DND-41 (cell line): ENCODE results near the gene PPP1R12C.

Experiments
- ATAC-seq: fragments of 200-7000 bp; cut with Tn5 transposase; 3 replicates; pipeline ENCODE4 v1.9.1; 2021; ENCODE audit warnings: low read depth; ENCODE audit not compliant: insufficient read depth
- DNase-seq: peaks from one replicate; pipeline ENCODE4 v3.0.0-alpha.2; 2020
- H2AFZ ChIP-seq: 2 replicates; pipeline ENCODE4 v1.6.0; 2012; ENCODE audit warnings: low read depth, low read length
- H3K27ac ChIP-seq: 2 replicates; pipeline ENCODE4 v1.5.1; 2012; ENCODE audit warnings: low read length, inconsistent platforms
- H3K27me3 ChIP-seq: fragments of 200-600 bp; sonication (generic); 2 replicates; pipeline ENCODE4 v1.6.0; 2012; ENCODE audit warnings: low read length, mild to moderate bottlenecking, inconsistent platforms; ENCODE audit not compliant: insufficient read depth, poor library complexity
- H3K36me3 ChIP-seq: 2 replicates; pipeline ENCODE4 v1.5.1; 2012; ENCODE audit warnings: low read length, inconsistent platforms; ENCODE audit not compliant: insufficient read depth
- H3K4me1 ChIP-seq: 2 replicates; pipeline ENCODE4 v1.5.1; 2012; ENCODE audit warnings: mild to moderate bottlenecking, low read length; ENCODE audit not compliant: insufficient read depth
- H3K4me2 ChIP-seq: 2 replicates; pipeline ENCODE4 v1.6.0; 2012; ENCODE audit warnings: mild to moderate bottlenecking, moderate library complexity, low read length, inconsistent platforms; ENCODE audit not compliant: insufficient read depth
- H3K4me3 ChIP-seq, 2 experiments: fragments of 200-600 bp in 1 of 2; shearing (Covaris generic) in 1 of 2; 2 replicates each; pipeline ENCODE4 v1.5.1; 2012 to 2016; ENCODE audit warnings: inconsistent platforms in 2 of 2, low read length in 2 of 2, mild to moderate bottlenecking in 2 of 2, low read depth in 1 of 2, moderate library complexity in 1 of 2
- H3K79me2 ChIP-seq: 2 replicates; pipeline ENCODE4 v1.6.0; 2012; ENCODE audit warnings: low read length, inconsistent platforms; ENCODE audit not compliant: insufficient read depth
- H3K9ac ChIP-seq: 2 replicates; pipeline ENCODE4 v1.6.0; 2012; ENCODE audit warnings: low read depth, mild to moderate bottlenecking, inconsistent platforms, low read length, moderate library complexity
- H3K9me3 ChIP-seq: 2 replicates; pipeline ENCODE4 v1.5.1; 2012; ENCODE audit warnings: low read length, moderate library complexity, mild to moderate bottlenecking, inconsistent platforms; ENCODE audit not compliant: insufficient read depth, severe bottlenecking
- H4K20me1 ChIP-seq: 2 replicates; pipeline ENCODE4 v1.6.0; 2012; ENCODE audit warnings: low read length; ENCODE audit not compliant: insufficient read depth
- CTCF ChIP-seq: IDR thresholded peaks from 2 replicates; pipeline ENCODE4 v1.5.1; 2012; ENCODE audit warnings: borderline replicate concordance, low read length, moderate library complexity, mild to moderate bottlenecking; ENCODE audit not compliant: poor library complexity, severe bottlenecking; ENCODE audit errors: extremely low read depth
- EZH2 ChIP-seq: IDR thresholded peaks from 3 replicates; pipeline ENCODE4 v1.6.1; 2012; ENCODE audit warnings: borderline replicate concordance, low read depth, mild to moderate bottlenecking, moderate library complexity, low read length, inconsistent platforms; ENCODE audit not compliant: severe bottlenecking

PPP1R12C gene

GRCh38 chr19:55078996-55079395, 38.4 kb downstream of the PPP1R12C start:
- no peak overlapping the region for H3K27ac ChIP-seq
- H3K4me1 ChIP-seq: no peaks in the 10 kb centered on the region
- no peaks in the 10 kb centered on the region for H4K20me1 ChIP-seq
- TF ChIP-seq EZH2: no peak
- TF ChIP-seq CTCF: no peak
- H3K79me2 ChIP-seq: no peaks in the 10 kb centered on the region
- no peak overlapping the region for H2AFZ ChIP-seq
- H3K9me3 ChIP-seq: no peaks in the 10 kb centered on the region
- no peaks in the 10 kb centered on the region for H3K36me3 ChIP-seq
- ATAC-seq: no peak
- no peak overlapping the region for H3K4me3 ChIP-seq
- H3K4me2 ChIP-seq: no peak overlapping the region
- no peak overlapping the region for H3K9ac ChIP-seq
- no peaks in the 10 kb centered on the region for H3K27me3 ChIP-seq
- no peak for DNase-seq

- Histone ChIP-seq H3K27me3 (no peaks in the 10 kb centered on the region), H3K79me2 (no peaks in the 10 kb centered on the region), H3K9ac (no peak overlapping the region), H2AFZ (no peak overlapping the region), H4K20me1 (no peaks in the 10 kb centered on the region), H3K4me1 (no peaks in the 10 kb centered on the region), H3K27ac (no peak overlapping the region), H3K36me3 (no peaks in the 10 kb centered on the region), H3K4me2 (no peak overlapping the region), H3K9me3 (no peaks in the 10 kb centered on the region), H3K4me3 (no peak overlapping the region)
- TF ChIP-seq CTCF (no peak), EZH2 (no peak)
- ATAC-seq: no peak
- no peak for DNase-seq
These were observed 40.3 kb downstream of the PPP1R12C start for GRCh38 chr19:55077106-55077505.

GRCh38 chr19:55076321-55076720, 41.1 kb downstream of the PPP1R12C start:
- H4K20me1 ChIP-seq: no peaks in the 10 kb centered on the region
- no peak overlapping the region for H3K9ac ChIP-seq
- ATAC-seq: no peak
- no peak overlapping the region for H3K4me3 ChIP-seq
- no peaks in the 10 kb centered on the region for H3K36me3 ChIP-seq
- no peak for DNase-seq
- no peak overlapping the region for H2AFZ ChIP-seq
- H3K79me2 ChIP-seq: no peaks in the 10 kb centered on the region
- no peak overlapping the region for H3K4me2 ChIP-seq
- no peaks in the 10 kb centered on the region for H3K27me3 ChIP-seq
- no peak for TF ChIP-seq CTCF
- no peak for TF ChIP-seq EZH2
- H3K27ac ChIP-seq: no peak overlapping the region
- H3K9me3 ChIP-seq: no peaks in the 10 kb centered on the region
- H3K4me1 ChIP-seq: no peaks in the 10 kb centered on the region

GRCh38 chr19:55075371-55075998, 42.0 kb downstream of the PPP1R12C start, which contains the start of gene EPS8L1:
Gene EPS8L1, plus strand, starts transcription at chr19:55075869. Its CDS starts 576 bp downstream, at chr19:55076445.
- Histone ChIP-seq H4K20me1 (0 out of 2 replicates have a peak, but pooled peaks cover 3% of the 10 kb centered on the region), H3K4me2 (no peak within 1 kb of the TSS), H3K27ac (no peak within 1 kb of the TSS), H3K4me1 (no peaks in the 10 kb centered on the region), H3K9me3 (no peaks in the 10 kb centered on the region), H3K9ac (no peak within 1 kb of the TSS), H3K27me3 (no peaks in the 10 kb centered on the region), H3K36me3 (no peaks in the 10 kb centered on the region), H3K79me2 (no peaks in the 10 kb centered on the region), H2AFZ (no peak within 1 kb of the TSS), H3K4me3 (no peak within 1 kb of the TSS)
- DNase-seq: no peak
- ATAC-seq: no peak
- TF ChIP-seq EZH2 (no peak), CTCF (no peak)
